Keratinocyte (primary cell): ENCODE data around the gene CPPED1. TPM values are rescaled to one million over a fixed set of nuclear protein-coding genes. Genes with fewer than 3 reads are reported as not detected.

Experiments used
- DNase-seq: peaks from one replicate; pipeline ENCODE4 v3.0.0-alpha.2; 2011; ENCODE audit warnings: low read depth, missing footprints, low spot score
- FAIRE-seq: peaks from 2 replicates; lab custom pipeline; 2011; peaks lifted over from hg19 to GRCh38; lab: Jason Lieb, UNC
- H2AFZ ChIP-seq: 2 replicates; pipeline ENCODE4 v1.6.0; 2012; ENCODE audit warnings: low read length, control low read depth, inconsistent platforms; ENCODE audit not compliant: control insufficient read depth
- H3K27ac ChIP-seq: 2 replicates; pipeline ENCODE4 v1.5.1; 2011; ENCODE audit warnings: low read length; ENCODE audit not compliant: control insufficient read depth, insufficient read depth
- H3K27me3 ChIP-seq: 3 replicates; pipeline ENCODE4 v1.6.0; 2011; ENCODE audit warnings: low read length; ENCODE audit not compliant: control insufficient read depth, insufficient read depth; ENCODE audit errors: extremely low read depth
- H3K36me3 ChIP-seq, 2 experiments: 2 replicates in 1 of 2; 3 replicates in 1 of 2; pipeline ENCODE4 v1.5.1; 2011; ENCODE audit warnings: low read length in 2 of 2, mild to moderate bottlenecking in 1 of 2; ENCODE audit not compliant: control insufficient read depth in 2 of 2, insufficient read depth in 2 of 2; ENCODE audit errors: extremely low read depth in 1 of 2
- H3K4me1 ChIP-seq: 3 replicates; pipeline ENCODE4 v1.5.1; 2011; ENCODE audit warnings: low read length; ENCODE audit not compliant: control insufficient read depth, insufficient read depth; ENCODE audit errors: extremely low read depth
- H3K4me2 ChIP-seq: 3 replicates; pipeline ENCODE4 v1.6.0; 2011; ENCODE audit warnings: low read depth, low read length; ENCODE audit not compliant: control insufficient read depth, insufficient read depth; ENCODE audit errors: extremely low read depth
- H3K4me3 ChIP-seq, 3 experiments: fragments of 200-600 bp in 1 of 3; sonication (generic) in 1 of 3; 2 replicates in 2 of 3; 3 replicates in 1 of 3; pipeline ENCODE4 v1.5.1; 2011 to 2016; ENCODE audit warnings: low read length in 3 of 3, mild to moderate bottlenecking in 3 of 3, control low read depth in 2 of 3, inconsistent platforms in 1 of 3, low read depth in 1 of 3, mixed read lengths in 1 of 3, mixed run types in 1 of 3, moderate library complexity in 1 of 3; ENCODE audit not compliant: control insufficient read depth in 2 of 3, insufficient read depth in 2 of 3; ENCODE audit errors: extremely low read depth in 1 of 3
- H3K79me2 ChIP-seq: 2 replicates; pipeline ENCODE4 v1.6.0; 2012; ENCODE audit warnings: low read length; ENCODE audit not compliant: control insufficient read depth, insufficient read depth
- H3K9ac ChIP-seq: 3 replicates; pipeline ENCODE4 v1.6.0; 2011; ENCODE audit warnings: low read length; ENCODE audit not compliant: control insufficient read depth, insufficient read depth; ENCODE audit errors: extremely low read depth
- H3K9me1 ChIP-seq: 3 replicates; pipeline ENCODE4 v1.6.0; 2011; ENCODE audit warnings: low read length; ENCODE audit not compliant: control insufficient read depth, insufficient read depth; ENCODE audit errors: extremely low read depth
- H3K9me3 ChIP-seq: 2 replicates; pipeline ENCODE4 v1.5.1; 2012; ENCODE audit warnings: low read depth, low read length; ENCODE audit not compliant: control insufficient read depth
- H4K20me1 ChIP-seq: 3 replicates; pipeline ENCODE4 v1.6.0; 2011; ENCODE audit warnings: low read length; ENCODE audit not compliant: control insufficient read depth, insufficient read depth; ENCODE audit errors: extremely low read depth
- CTCF ChIP-seq, 3 experiments: IDR thresholded peaks in 1 of 3; conservative IDR thresholded peaks in 1 of 3; optimal IDR thresholded peaks in 1 of 3; 2 replicates in 2 of 3; 3 replicates in 1 of 3; pipeline versions ENCODE3 to v1.5.1; 2011; ENCODE audit warnings: low read length in 3 of 3, mild to moderate bottlenecking in 3 of 3, moderate library complexity in 2 of 3, control low read depth in 1 of 3, inconsistent platforms in 1 of 3; ENCODE audit not compliant: insufficient read depth in 2 of 3; ENCODE audit errors: extremely low read depth in 1 of 3
- EZH2 ChIP-seq: IDR thresholded peaks from one replicate; pipeline ENCODE4 v1.6.1; 2012; ENCODE audit warnings: inconsistent platforms, mild to moderate bottlenecking, low read length, moderate library complexity
- dilution Hi-C: fragments of 300-500 bp; cut with MboI; formaldehyde crosslinking; loops from one replicate; pipeline ENCODE4 v1.7.0; 2020; ENCODE audit warnings: low sequenced_read_pairs; ENCODE audit not compliant: extremely low pct_ligation_motif_present
- polyA plus RNA-seq, 5 experiments: library from polyadenylated mRNA; depleted of rRNA in 3 of 5; stranded (reverse) in 3 of 5; stranded (forward) in 1 of 5; unstranded in 1 of 5; fragments of >200 nt; gene quantifications; 1 replicate in 1 of 5; 2 replicates in 3 of 5; 3 replicates in 1 of 5; pipeline versions ENCODE4 v1.2.1 to v1.2.3, GENCODE V29; 2011 to 2012; ENCODE audit warnings: missing spikeins in 2 of 5, low read depth in 1 of 5, low replicate concordance in 1 of 5

Gene CPPED1
- polyA plus RNA-seq, 1 donor (not counting 4 experiments of a cell fraction or from before 2014, with no cell fraction given), result 14.4 TPM

- TF ChIP-seq EZH2 (no peak), CTCF (optimal IDR thresholded peaks at IDR 0.05 in 1 of 3, IDR thresholded peaks at IDR 0.05 in 1 of 3, conservative IDR thresholded peaks at IDR 0.05 in 1 of 3; ENCODE audit: extremely low read depth in 1 of 3, insufficient read depth in 2 of 3, low read length in 3 of 3) (no peak)
- DNase-seq, result no peak
- Histone ChIP-seq H3K4me1 (no peaks in the 10 kb centered on the region), H4K20me1 (no peaks in the 10 kb centered on the region), H3K4me3 (no peak overlapping the region), H3K9ac (no peak overlapping the region), H3K79me2 (no peaks in the 10 kb centered on the region), H3K4me2 (no peak overlapping the region), H3K9me3 (peaks cover 4% of the 10 kb centered on the region), H3K27ac (no peak overlapping the region), H3K9me1 (no peaks in the 10 kb centered on the region), H2AFZ (no peak overlapping the region), H3K36me3 (no peaks in the 10 kb centered on the region), H3K27me3 (no peaks in the 10 kb centered on the region)
- dilution Hi-C loops, result no loop called here
- FAIRE-seq, result no peak
These were observed 74.2 kb downstream of the CPPED1 start for GRCh38 chr16:12729448-12729847.

- Histone ChIP-seq H4K20me1 (no peaks in the 10 kb centered on the region), H3K79me2 (no peaks in the 10 kb centered on the region), H3K9me3 (peaks cover 3% of the 10 kb centered on the region), H3K4me2 (no peak overlapping the region), H2AFZ (no peak overlapping the region), H3K9me1 (no peaks in the 10 kb centered on the region), H3K27ac (no peak overlapping the region), H3K4me3 (no peak overlapping the region), H3K4me1 (no peaks in the 10 kb centered on the region), H3K9ac (no peak overlapping the region), H3K36me3 (no peaks in the 10 kb centered on the region), H3K27me3 (no peaks in the 10 kb centered on the region)
- dilution Hi-C loops, result no loop called here
- FAIRE-seq (no peak), DNase-seq (no peak)
- TF ChIP-seq EZH2 (no peak), CTCF (optimal IDR thresholded peaks at IDR 0.05 in 1 of 3, IDR thresholded peaks at IDR 0.05 in 1 of 3, conservative IDR thresholded peaks at IDR 0.05 in 1 of 3; ENCODE audit: extremely low read depth in 1 of 3, insufficient read depth in 2 of 3, low read length in 3 of 3) (no peak)
These were observed 75.2 kb downstream of the CPPED1 start for GRCh38 chr16:12728469-12728868.
